ENCODE measurements around the gene NFAM1. TPM values are rescaled to one million over a fixed set of nuclear protein-coding genes. Genes with fewer than 3 reads are reported as not detected.

Gene NFAM1
- total RNA-seq, 2 donors from 2014 or later = 0.74 to 3.5 TPM

GRCh38 chr22:42419243-42419881 lies 12.8 kb downstream of the NFAM1 start:
- DNase-seq (ENCODE audit: low spot score) = no peak
- TF ChIP-seq CTCF (IDR thresholded peaks at IDR 0.05) = no peak
- Histone ChIP-seq H3K27me3 (no peaks in the 10 kb centered on the region), H3K4me3 (no peak overlapping the region), H3K4me1 (no peaks in the 10 kb centered on the region), H3K36me3 (no peaks in the 10 kb centered on the region), H3K9me3 (no peaks in the 10 kb centered on the region), H3K27ac (no peak overlapping the region)

- no peaks in the 10 kb centered on the region for H3K9me3 ChIP-seq
- DNase-seq (ENCODE audit: low spot score) = no peak
- H3K36me3 ChIP-seq = no peaks in the 10 kb centered on the region
- TF ChIP-seq CTCF (IDR thresholded peaks at IDR 0.05) = no peak
- no peak overlapping the region for H3K27ac ChIP-seq
- no peak overlapping the region for H3K4me3 ChIP-seq
- no peaks in the 10 kb centered on the region for H3K4me1 ChIP-seq
- no peaks in the 10 kb centered on the region for H3K27me3 ChIP-seq
Measured at GRCh38 chr22:42418811-42419242, 13.4 kb downstream of the NFAM1 start.

GRCh38 chr22:42417645-42418305 lies 14.4 kb downstream of the NFAM1 start:
- no peak for TF ChIP-seq CTCF (IDR thresholded peaks at IDR 0.05)
- no peaks in the 10 kb centered on the region for H3K4me1 ChIP-seq
- H3K27ac ChIP-seq = no peak overlapping the region
- no peak for DNase-seq (ENCODE audit: low spot score)
- no peaks in the 10 kb centered on the region for H3K9me3 ChIP-seq
- H3K4me3 ChIP-seq = no peak overlapping the region
- H3K27me3 ChIP-seq = no peaks in the 10 kb centered on the region
- no peaks in the 10 kb centered on the region for H3K36me3 ChIP-seq

- H3K27ac ChIP-seq = no peak overlapping the region
- no peaks in the 10 kb centered on the region for H3K4me1 ChIP-seq
- TF ChIP-seq CTCF (IDR thresholded peaks at IDR 0.05) = no peak
- no peak for DNase-seq (ENCODE audit: low spot score)
- no peaks in the 10 kb centered on the region for H3K9me3 ChIP-seq
- H3K27me3 ChIP-seq = no peaks in the 10 kb centered on the region
- H3K36me3 ChIP-seq = no peaks in the 10 kb centered on the region
- no peak overlapping the region for H3K4me3 ChIP-seq
Measured at GRCh38 chr22:42416671-42417230, 15.5 kb downstream of the NFAM1 start.

- Histone ChIP-seq H3K27ac (no peak overlapping the region), H3K27me3 (no peaks in the 10 kb centered on the region), H3K4me1 (no peaks in the 10 kb centered on the region), H3K4me3 (no peak overlapping the region), H3K9me3 (no peaks in the 10 kb centered on the region), H3K36me3 (no peaks in the 10 kb centered on the region)
- no peak for DNase-seq (ENCODE audit: low spot score)
- no peak for TF ChIP-seq CTCF (IDR thresholded peaks at IDR 0.05)
Measured at GRCh38 chr22:42414565-42415303, 17.5 kb downstream of the NFAM1 start.
